Bronchial epithelial cell (primary cell): ENCODE results near the gene MYO3B. TPM values are rescaled to one million over a fixed set of nuclear protein-coding genes. Genes with fewer than 3 reads are reported as not detected.

Source experiments
- DNase-seq: peaks from one replicate; pipeline ENCODE4 v3.0.0-alpha.2; 2010; ENCODE audit warnings: low read depth
- FAIRE-seq: peaks from 2 replicates; lab custom pipeline; 2011; peaks lifted over from hg19 to GRCh38; lab: Jason Lieb, UNC
- H3K27me3 ChIP-seq: 2 replicates; pipeline ENCODE4 v1.5.1; 2011; ENCODE audit warnings: low read length; ENCODE audit not compliant: control insufficient read depth, insufficient read depth
- H3K36me3 ChIP-seq: 2 replicates; pipeline ENCODE4 v1.5.1; 2011; ENCODE audit warnings: low read length; ENCODE audit not compliant: control insufficient read depth, insufficient read depth
- H3K4me3 ChIP-seq: 2 replicates; pipeline ENCODE4 v1.5.1; 2011; ENCODE audit warnings: mild to moderate bottlenecking, low read depth, low read length, control low read depth
- total RNA-seq: library from RNA; depleted of rRNA; stranded (reverse); fragments of >200 nt; gene quantifications from 2 replicates; pipeline ENCODE4 v1.2.1, GENCODE V29; 2014
- TF ChIP-seq, protein P1 (sequence below): IDR thresholded peaks from 2 replicates; pipeline ENCODE4 v1.5.1; 2011; ENCODE audit warnings: mild to moderate bottlenecking, moderate library complexity, low read length, control low read depth, inconsistent platforms; ENCODE audit not compliant: insufficient read depth, severe bottlenecking

The MYO3B gene
- total RNA-seq, 1 donor from 2014 or later, result under 0.01 TPM

DNA sequence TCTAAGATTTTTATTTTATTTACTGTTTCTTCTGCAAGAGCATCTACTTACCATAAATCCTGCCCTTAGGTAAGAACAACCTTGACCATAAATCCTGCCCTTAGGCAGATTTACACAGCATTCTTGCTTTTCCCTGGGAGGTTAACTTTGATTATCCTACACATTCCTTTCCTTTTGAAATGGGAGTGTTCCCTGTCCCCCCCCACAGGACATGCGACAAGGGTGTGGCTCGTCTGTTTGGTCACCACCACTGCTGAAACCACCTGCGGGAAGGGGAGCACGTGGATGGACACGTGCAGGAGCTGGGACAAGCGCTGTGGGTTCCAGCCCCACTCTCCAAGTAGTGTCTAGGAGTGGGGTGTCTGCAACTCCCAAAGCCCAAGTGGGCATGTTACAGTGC is 297.9 kb downstream of the MYO3B start:
- TF ChIP-seq, protein P1, sequence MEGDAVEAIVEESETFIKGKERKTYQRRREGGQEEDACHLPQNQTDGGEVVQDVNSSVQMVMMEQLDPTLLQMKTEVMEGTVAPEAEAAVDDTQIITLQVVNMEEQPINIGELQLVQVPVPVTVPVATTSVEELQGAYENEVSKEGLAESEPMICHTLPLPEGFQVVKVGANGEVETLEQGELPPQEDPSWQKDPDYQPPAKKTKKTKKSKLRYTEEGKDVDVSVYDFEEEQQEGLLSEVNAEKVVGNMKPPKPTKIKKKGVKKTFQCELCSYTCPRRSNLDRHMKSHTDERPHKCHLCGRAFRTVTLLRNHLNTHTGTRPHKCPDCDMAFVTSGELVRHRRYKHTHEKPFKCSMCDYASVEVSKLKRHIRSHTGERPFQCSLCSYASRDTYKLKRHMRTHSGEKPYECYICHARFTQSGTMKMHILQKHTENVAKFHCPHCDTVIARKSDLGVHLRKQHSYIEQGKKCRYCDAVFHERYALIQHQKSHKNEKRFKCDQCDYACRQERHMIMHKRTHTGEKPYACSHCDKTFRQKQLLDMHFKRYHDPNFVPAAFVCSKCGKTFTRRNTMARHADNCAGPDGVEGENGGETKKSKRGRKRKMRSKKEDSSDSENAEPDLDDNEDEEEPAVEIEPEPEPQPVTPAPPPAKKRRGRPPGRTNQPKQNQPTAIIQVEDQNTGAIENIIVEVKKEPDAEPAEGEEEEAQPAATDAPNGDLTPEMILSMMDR, result no peak
- Histone ChIP-seq H3K4me3 (no peak overlapping the region), H3K36me3 (no peaks in the 10 kb centered on the region), H3K27me3 (no peaks in the 10 kb centered on the region)
- FAIRE-seq (no peak), DNase-seq (no peak)

DNA sequence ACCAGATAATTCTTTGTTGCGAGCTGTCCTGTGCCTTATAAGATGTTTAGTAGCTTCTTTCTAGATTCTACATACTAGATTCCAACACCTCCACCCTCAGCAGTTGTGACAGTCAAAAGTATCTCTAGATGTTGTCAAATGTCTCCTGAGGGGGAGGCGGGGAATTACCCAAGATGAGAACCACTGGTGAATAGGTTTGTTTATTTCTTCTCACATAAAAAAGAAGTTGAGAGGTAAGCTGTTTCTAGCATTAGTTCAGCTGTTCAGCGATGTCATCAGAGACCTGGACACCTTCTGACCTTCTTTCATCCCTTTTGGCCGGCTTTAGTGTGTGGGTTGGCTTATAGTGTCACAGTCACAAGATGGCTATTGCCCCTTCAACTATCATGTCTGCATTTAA is 299.7 kb downstream of the MYO3B start:
- Histone ChIP-seq H3K4me3 (no peak overlapping the region), H3K27me3 (no peaks in the 10 kb centered on the region), H3K36me3 (no peaks in the 10 kb centered on the region)
- TF ChIP-seq, protein P1, result no peak
- DNase-seq, result no peak
- no peak for FAIRE-seq

DNA sequence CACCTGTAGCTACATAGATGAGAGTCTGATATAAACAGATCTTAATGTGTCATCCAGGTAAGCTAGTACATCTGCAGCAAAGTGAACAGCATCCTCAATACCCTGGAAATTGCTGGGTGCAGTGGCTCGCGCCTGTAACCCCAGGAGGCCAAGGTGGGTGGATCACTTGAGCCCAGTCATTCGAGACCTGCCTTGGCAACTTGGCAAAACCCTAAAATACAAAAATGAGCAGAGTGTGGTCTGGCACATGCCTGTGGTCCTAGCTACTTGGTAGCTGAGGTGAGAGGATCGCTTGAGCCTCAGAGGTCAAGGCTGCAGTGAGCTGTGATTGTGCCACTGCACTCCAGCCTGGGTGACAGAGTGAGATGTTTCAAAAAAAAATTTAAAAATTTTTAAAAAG is 303.3 kb downstream of the MYO3B start:
- Histone ChIP-seq H3K36me3 (no peaks in the 10 kb centered on the region), H3K4me3 (no peak overlapping the region), H3K27me3 (no peaks in the 10 kb centered on the region)
- DNase-seq (no peak), FAIRE-seq (no peak)
- TF ChIP-seq, protein P1, result no peak

DNA sequence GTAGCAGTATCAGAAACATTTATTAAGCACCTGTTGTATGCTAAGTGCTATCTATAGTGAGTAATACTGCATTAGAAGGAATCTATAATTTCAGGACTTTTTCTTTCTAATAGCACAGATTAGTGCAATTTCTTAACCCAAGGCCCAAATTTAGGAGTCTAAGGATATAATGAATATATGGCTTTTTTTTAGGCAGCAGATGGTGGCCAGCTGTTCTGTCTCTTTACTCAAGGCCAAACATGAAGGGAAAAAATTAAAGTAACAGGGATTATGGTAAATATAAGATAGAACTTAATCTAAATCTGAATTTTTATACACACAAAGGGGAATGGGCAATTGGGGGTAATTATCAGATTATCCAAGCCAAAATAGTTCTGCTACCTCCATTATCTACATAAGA is 306.6 kb downstream of the MYO3B start:
- FAIRE-seq (no peak), DNase-seq (no peak)
- Histone ChIP-seq H3K36me3 (no peaks in the 10 kb centered on the region), H3K27me3 (no peaks in the 10 kb centered on the region), H3K4me3 (no peak overlapping the region)
- TF ChIP-seq, protein P1, result no peak

DNA sequence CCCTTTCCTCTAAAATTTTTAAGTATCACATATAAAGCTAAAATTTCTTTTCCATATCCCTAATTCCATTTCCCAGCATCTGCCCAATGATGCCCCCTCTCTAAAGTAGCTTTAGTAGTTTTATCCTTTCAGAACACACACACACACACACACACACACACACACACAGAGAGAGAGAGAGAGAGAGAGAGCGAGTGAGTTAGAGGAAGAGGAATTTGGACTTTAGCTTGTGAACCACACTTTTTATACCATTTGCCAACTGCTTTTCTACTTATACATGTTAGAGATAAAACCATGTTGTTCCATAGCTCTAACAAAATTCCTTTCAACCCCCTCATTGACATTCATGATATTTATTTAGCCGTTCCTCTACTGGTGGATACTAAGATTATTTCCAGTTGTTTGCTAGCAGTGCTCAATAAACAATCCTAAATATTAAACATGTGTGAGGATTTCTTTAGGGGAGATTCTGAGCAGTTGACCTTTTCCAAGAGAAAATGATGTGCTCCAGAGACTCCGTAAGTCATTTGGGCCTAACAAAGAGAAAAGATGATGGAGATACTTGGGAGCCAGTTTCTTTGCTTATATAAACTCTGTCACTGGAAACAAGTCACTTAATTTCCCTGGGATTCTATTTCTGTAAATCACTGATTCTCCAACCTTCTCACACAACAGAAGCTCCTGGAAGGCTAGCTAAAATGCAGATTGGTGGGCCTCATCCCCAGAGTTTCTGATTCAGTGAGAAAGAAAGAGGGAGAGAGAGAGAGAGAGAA is 307.5 kb downstream of the MYO3B start:
- no peak for FAIRE-seq
- H3K27me3 ChIP-seq, result no peaks in the 10 kb centered on the region
- no peak overlapping the region for H3K4me3 ChIP-seq
- no peaks in the 10 kb centered on the region for H3K36me3 ChIP-seq
- DNase-seq, result no peak
- TF ChIP-seq, protein P1, result no peak

DNA sequence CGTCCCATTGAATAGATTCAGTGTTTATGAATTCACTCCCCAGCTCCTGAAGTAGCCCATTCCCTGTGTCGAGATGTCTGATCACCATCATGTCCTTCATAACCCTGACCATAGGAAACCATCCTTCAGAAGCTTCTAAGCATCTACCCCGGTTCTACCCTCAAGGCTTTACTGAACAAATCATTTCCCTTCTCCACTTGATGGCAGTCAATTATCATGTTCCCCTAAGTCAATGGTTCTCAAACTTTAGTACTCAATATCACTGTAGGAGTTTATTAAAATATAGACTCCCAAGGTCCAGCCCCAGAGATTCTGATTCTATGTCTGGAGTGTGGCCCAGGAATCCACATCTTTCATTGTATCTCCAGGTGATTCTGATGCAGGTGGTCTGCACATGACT is 308.8 kb downstream of the MYO3B start:
- TF ChIP-seq, protein P1, result no peak
- Histone ChIP-seq H3K36me3 (no peaks in the 10 kb centered on the region), H3K4me3 (no peak overlapping the region), H3K27me3 (no peaks in the 10 kb centered on the region)
- no peak for DNase-seq
- FAIRE-seq, result no peak
